SHP77 (cell line): Measurements from ENCODE around the gene CUX1.
"Not testable (repeated sequence)": the region's sequence is repeated elsewhere in the genome, so short reads cannot be mapped to it uniquely, and the experiment has no call there.

Experiments used
- DNase-seq, 2 experiments: peaks; one replicate each; lab custom pipeline; 2025; lab: John Stamatoyannopoulos, UW

The CUX1 gene

GRCh38 chr7:102099474-102099873, 282.0 kb downstream of the CUX1 start:
- no peak for DNase-seq

GRCh38 chr7:102101111-102101551, 283.7 kb downstream of the CUX1 start:
- no peak for DNase-seq

GRCh38 chr7:102101926-102102325, 284.5 kb downstream of the CUX1 start:
- no peak for DNase-seq

GRCh38 chr7:102103027-102103372, 285.6 kb downstream of the CUX1 start:
- no peak for DNase-seq

GRCh38 chr7:102104245-102104644, 286.8 kb downstream of the CUX1 start:
- no peak for DNase-seq

GRCh38 chr7:102106625-102107024, 289.2 kb downstream of the CUX1 start:
- no peak for DNase-seq

- DNase-seq, result no peak
Observed at GRCh38 chr7:102107474-102108104, 290.2 kb downstream of the CUX1 start.

GRCh38 chr7:102111061-102112041, 293.9 kb downstream of the CUX1 start:
- no peak for DNase-seq

GRCh38 chr7:102115181-102115580, 297.8 kb downstream of the CUX1 start:
- no peak for DNase-seq

GRCh38 chr7:102115931-102116330, 298.5 kb downstream of the CUX1 start:
- DNase-seq, result no peak

- DNase-seq, result no peak
Observed at GRCh38 chr7:102117743-102118142, 300.3 kb downstream of the CUX1 start.

GRCh38 chr7:102119213-102119651, 301.8 kb downstream of the CUX1 start:
- DNase-seq, result no peak

GRCh38 chr7:102119925-102120324, 302.5 kb downstream of the CUX1 start:
- no peak for DNase-seq

- no peak for DNase-seq
Observed at GRCh38 chr7:102120666-102121195, 303.3 kb downstream of the CUX1 start.

GRCh38 chr7:102122026-102122425, 304.6 kb downstream of the CUX1 start:
- no peak for DNase-seq

- no peak for DNase-seq
Observed at GRCh38 chr7:102125127-102125596, 307.7 kb downstream of the CUX1 start.

GRCh38 chr7:102128303-102128702, 310.9 kb downstream of the CUX1 start:
- no peak for DNase-seq

GRCh38 chr7:102129636-102130370, 312.4 kb downstream of the CUX1 start:
- no peak for DNase-seq

- no peak for DNase-seq
Observed at GRCh38 chr7:102132209-102132752, 314.9 kb downstream of the CUX1 start.

GRCh38 chr7:102138676-102139075, 321.2 kb downstream of the CUX1 start:
- DNase-seq, result no peak

GRCh38 chr7:102140952-102141370, 323.5 kb downstream of the CUX1 start:
- DNase-seq, result no peak

GRCh38 chr7:102142433-102142832, 325.0 kb downstream of the CUX1 start:
- DNase-seq, result not testable (repeated sequence)
